Midbrain (tissue), 1 donor: ENCODE results near the gene OPRL1.

Experiments used
- DNase-seq: peaks from one replicate; lab custom pipeline; 2025; lab: John Stamatoyannopoulos, UW

OPRL1 gene

DNA sequence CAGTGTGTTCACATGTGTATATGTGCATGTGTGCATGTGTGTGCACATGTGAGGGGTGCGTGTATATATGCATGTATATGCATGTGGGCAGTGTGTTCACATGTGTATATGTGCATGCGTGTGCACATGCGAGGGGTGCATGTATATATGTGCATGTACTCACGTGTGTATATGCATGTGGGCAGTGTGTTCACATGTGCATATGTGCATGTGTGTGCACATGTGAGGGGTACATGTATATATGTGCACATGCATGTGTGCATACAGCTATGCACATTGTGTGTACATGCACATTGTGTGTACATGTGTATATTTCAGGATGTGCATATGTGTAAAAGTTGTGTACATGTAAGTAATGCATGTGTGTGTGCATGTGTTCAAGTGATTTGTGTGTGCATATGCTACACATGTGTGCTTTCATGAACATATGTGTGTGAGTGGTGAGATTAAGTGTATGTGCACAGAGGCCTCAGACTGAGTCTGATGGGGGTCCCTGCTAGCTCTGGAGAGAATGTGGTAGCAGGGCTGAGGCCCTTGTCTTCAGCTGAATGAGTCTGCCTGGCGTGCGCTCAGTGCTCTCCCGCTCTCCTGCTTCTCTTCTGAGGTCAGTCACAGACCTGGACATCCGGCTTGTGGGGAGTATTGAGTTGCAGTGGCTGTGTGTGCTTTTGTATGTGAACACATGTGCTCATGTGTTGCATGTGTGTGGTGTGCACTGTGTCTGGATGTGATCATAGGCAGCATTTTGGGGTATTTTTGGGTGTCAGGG, 64.4 kb downstream of the OPRL1 start:
- DNase-seq = no peak

DNA sequence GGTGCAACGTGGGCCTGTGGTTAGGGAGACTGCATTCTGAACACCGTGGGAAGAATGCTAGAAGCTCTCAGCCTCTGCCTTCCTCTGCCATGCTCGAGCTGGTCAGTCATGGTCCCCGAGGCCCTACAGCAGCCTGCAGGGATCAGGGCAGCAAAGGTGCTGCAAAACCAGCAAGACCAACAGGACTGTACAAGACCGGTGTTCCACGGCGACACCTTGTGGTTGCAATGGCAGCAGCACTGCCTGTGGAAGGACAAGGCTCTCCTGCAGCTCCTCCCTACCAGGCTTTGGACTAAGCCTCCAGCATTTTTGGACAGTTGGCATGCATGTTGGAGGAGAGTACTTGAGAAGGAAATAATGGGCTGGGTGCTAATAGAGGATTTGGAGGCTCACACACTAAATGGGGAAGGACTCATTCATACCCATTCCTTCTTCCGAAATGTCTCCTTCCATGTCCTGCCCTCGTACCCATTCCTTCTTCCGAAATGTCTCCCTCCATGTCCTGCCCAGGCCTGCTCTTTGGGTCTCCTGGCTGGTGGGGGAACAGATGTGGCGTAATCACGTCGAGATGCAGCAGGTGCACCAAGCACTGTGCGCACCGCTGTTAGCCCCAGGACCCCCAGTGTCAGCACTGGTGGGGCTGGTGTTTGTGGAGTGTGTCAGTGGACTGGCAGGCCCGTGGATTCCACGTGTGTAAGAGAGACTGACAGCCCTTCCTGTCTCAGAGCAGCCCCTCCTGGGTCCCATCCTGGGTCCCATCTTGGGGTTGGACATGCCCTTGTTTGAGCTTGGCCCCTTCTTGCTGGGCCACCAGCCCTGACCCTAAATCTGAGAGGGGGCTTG, 65.8 kb downstream of the OPRL1 start:
- no peak for DNase-seq

DNA sequence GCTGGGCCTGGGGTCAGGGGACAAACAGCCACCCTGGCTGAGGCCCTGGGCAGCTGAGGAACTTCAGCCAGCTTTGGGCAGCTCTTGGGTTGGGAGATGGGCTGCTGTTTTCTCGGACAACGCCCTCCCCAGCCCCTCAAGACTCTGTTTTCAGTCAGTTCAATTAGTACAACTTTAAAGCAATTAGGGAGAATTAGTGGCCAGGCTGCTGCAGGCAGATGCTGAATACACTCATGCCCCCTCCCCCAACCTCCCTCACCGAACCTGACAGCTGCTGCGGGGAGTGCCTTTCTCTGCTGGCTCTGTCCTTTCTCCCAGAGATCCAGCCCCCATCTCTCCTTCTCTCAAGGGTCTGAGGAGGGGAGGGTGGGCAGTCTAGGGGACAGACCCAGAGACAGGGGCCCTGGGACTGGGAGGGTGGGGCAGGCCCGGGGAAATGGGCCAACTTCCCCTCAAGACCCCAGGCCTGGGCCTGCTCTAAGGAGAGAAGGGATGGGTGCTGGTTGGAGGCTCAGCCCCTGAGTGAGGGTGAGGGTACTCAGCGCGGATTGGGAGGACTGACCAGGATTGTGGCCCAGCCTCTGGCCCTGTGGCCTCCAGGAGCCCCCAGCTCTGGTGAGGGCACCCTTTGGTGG, 66.5 kb downstream of the OPRL1 start:
- DNase-seq = no peak

DNA sequence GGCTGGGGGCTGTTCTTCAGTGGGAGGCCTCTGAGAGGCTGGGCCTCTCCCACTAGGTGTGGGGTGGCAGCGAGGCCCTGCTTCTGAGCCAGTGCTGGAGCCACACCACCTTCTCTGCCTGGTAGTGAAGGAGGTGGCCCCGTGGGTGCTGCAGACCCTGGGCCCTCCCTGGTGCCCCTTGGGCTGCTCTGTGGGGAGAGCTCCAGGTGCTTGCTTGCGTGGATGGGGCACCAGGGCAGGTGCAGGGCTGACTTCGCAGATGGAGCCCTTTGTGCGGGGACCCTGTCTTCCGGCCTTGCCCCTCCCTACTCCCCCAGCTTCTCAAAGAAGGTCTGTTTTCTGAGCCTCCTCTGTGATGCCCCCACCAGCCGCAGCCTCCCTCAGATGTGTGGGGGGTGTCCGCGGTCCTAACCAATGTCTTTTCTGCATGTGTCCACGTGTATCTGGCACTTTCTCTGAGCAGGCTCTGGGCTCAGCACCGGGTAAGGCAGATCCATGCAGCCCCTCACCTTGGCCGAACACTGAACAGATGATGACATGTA, 67.1 kb downstream of the OPRL1 start:
- DNase-seq = no peak

DNA sequence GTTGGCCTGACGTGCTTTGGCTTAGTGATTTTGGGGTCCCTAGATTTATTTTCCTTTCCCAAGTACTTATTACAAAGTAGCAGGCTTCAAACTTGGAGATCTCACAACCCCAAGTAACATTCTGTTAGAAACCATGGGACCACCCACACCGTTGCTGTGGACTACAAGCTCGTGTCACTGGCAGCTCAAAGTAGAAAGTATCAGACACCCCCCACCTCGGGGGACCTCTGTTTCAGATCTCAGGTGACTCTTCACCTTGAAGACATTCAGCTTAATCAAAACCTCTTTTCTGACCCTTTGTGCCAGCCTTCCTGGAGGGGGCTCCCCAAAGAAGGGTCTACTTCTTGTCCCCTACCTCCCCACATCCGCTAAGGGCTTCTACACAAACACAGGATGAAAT, 68.7 kb downstream of the OPRL1 start:
- no peak for DNase-seq

DNA sequence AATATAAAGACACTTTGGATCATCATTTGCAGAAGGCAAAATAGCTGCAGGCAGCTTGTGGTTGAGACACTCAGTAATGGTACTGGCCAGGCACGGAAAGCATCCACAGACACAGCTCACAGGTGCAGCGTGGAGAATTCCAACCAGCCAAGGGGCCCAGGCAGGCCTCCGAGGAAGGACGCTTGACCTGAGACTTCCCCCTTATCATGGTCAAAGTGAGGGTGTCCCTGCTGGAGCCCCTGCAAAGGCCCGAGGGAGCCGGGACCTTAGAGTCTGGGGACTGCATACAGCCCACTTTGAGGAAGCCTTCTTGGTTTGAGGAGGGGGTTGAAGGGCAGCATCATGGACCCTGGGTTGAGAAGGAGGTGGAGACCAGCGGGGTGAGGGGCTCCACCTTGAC, 69.3 kb downstream of the OPRL1 start:
- no peak for DNase-seq

DNA sequence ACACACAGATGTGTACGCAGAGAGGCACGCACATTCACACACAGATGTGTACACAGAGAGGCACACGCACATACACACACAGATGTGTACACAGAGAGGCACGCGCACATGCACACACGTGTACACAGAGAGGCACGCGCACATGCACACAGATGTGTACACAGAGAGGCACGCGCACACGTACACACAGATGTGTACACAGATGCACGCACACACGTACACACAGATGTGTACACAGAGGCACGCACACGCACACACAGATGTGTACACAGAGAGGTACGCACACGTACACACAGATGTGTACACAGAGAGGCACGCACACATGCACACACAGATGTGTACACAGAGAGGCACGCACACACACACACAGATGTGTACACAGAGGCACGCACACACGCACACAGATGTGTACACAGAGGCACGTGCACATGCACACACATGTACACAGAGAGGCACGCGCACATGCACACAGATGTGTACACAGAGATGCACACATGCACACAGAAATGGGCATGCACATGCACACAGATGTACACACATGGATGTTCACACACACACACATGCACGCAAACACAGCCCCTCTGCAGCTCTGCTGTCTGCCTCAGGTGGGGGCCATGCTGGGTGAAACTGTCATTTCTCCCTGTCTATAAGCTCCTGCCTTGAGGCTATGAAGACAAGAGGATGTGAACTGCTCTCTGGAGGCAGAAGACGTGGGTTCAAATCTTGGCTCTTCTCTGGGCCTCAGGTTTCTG, 70.1 kb downstream of the OPRL1 start:
- no peak for DNase-seq
